GM12874 (cell line): ENCODE results near the gene PRG2.

ENCODE experiments used
- CTCF ChIP-seq: IDR thresholded peaks from 2 replicates; pipeline ENCODE4 v1.5.1; 2011; ENCODE audit warnings: low read depth, mild to moderate bottlenecking, control low read depth, low read length, moderate library complexity; ENCODE audit not compliant: insufficient read depth

The PRG2 gene

GRCh38 chr11:57370251-57370650 lies 20.2 kb downstream of the PRG2 start:
- no peak for TF ChIP-seq CTCF

- no peak for TF ChIP-seq CTCF
These were observed 21.6 kb downstream of the PRG2 start for GRCh38 chr11:57368845-57369232.

- TF ChIP-seq CTCF, result no peak
These were observed 22.2 kb downstream of the PRG2 start for GRCh38 chr11:57368106-57368844.

GRCh38 chr11:57364851-57365660 lies 25.4 kb downstream of the PRG2 start:
- TF ChIP-seq CTCF, result no peak

GRCh38 chr11:57363131-57364080 lies 27.0 kb downstream of the PRG2 start:
- no peak for TF ChIP-seq CTCF

GRCh38 chr11:57361926-57362325 lies 28.5 kb downstream of the PRG2 start:
- TF ChIP-seq CTCF, result no peak

GRCh38 chr11:57360991-57361390 lies 29.5 kb downstream of the PRG2 start:
- TF ChIP-seq CTCF, result no peak
